ENCODE data around the gene MLLT11. TPM values are rescaled to one million over a fixed set of nuclear protein-coding genes. Genes with fewer than 3 reads are reported as not detected.

Gene MLLT11
- total RNA-seq, 1 experiment from 2014 or later = 5.0 TPM

GRCh38 chr1:151054971-151055547 lies 5.1 kb upstream of the MLLT11 start:
- no TSS peak for BruUV-seq (replicated peaks)
- TF ChIP-seq CTCF (IDR thresholded peaks at IDR 0.05) = no peak
- no peak for TF ChIP-seq TCF7L2 (IDR thresholded peaks at IDR 0.05; ENCODE audit: low read depth, low read length)
- no peak for TF ChIP-seq POLR2AphosphoS5 (IDR thresholded peaks at IDR 0.05; ENCODE audit: low read depth, low read length)
- TF ChIP-seq REST (IDR thresholded peaks at IDR 0.05; ENCODE audit: insufficient read depth in 1 of 2, low read depth in 2 of 2, low read length in 1 of 2) = no peak
- no peak for TF ChIP-seq SIN3A (IDR thresholded peaks at IDR 0.05; ENCODE audit: borderline replicate concordance, insufficient read depth, low read depth, low read length)
- no peak for ATAC-seq
- Histone ChIP-seq H3K27ac (ENCODE audit: low read length) (no peak overlapping the region; the same call in 1 of the 2 replicates), H3K36me3 (ENCODE audit: control insufficient read depth, insufficient read depth, low read length) (peaks cover 21% of the 10 kb centered on the region), H3K4me3 (ENCODE audit: low read depth in 2 of 2, low read length in 2 of 2) (no peak overlapping the region), H3K27me3 (ENCODE audit: control insufficient read depth, insufficient read depth, low read length) (no peaks in the 10 kb centered on the region), H3K4me1 (ENCODE audit: control insufficient read depth, insufficient read depth, low read length) (peaks cover 21% of the 10 kb centered on the region), H3K9me3 (ENCODE audit: control insufficient read depth, insufficient read depth, low read depth, low read length) (no peaks in the 10 kb centered on the region)
- no peak for DNase-seq (ENCODE audit: low read depth, low spot score)
- POLR2A ChIA-PET = no interaction called here
- in situ Hi-C loops (cut with HindIII; ENCODE audit: low pct_unique_long_range_greater_than_20kb, low sequenced_read_pairs) = no loop called here
- CTCF ChIA-PET = no interaction called here
- intact Hi-C loops (cut with micrococcal nuclease; ENCODE audit: unreplicated experiment) = no loop called here

GRCh38 chr1:151055581-151055980 lies 4.6 kb upstream of the MLLT11 start:
- no peak overlapping the region for H3K4me3 ChIP-seq (ENCODE audit: low read depth in 2 of 2, low read length in 2 of 2)
- DNase-seq (ENCODE audit: low read depth, low spot score) (no peak), ATAC-seq (no peak)
- H3K36me3 ChIP-seq (ENCODE audit: control insufficient read depth, insufficient read depth, low read length) = peaks cover 21% of the 10 kb centered on the region
- TF ChIP-seq REST (IDR thresholded peaks at IDR 0.05; ENCODE audit: insufficient read depth in 1 of 2, low read depth in 2 of 2, low read length in 1 of 2) = no peak
- TF ChIP-seq POLR2AphosphoS5 (IDR thresholded peaks at IDR 0.05; ENCODE audit: low read depth, low read length) = no peak
- TF ChIP-seq TCF7L2 (IDR thresholded peaks at IDR 0.05; ENCODE audit: low read depth, low read length) = no peak
- no peak for TF ChIP-seq CTCF (IDR thresholded peaks at IDR 0.05)
- TF ChIP-seq SIN3A (IDR thresholded peaks at IDR 0.05; ENCODE audit: borderline replicate concordance, insufficient read depth, low read depth, low read length) = no peak
- H3K9me3 ChIP-seq (ENCODE audit: control insufficient read depth, insufficient read depth, low read depth, low read length) = no peaks in the 10 kb centered on the region
- BruUV-seq (replicated peaks) = no TSS peak
- POLR2A ChIA-PET = no interaction called here
- H3K27me3 ChIP-seq (ENCODE audit: control insufficient read depth, insufficient read depth, low read length) = no peaks in the 10 kb centered on the region
- in situ Hi-C loops (cut with HindIII; ENCODE audit: low pct_unique_long_range_greater_than_20kb, low sequenced_read_pairs) = no loop called here
- H3K27ac ChIP-seq (ENCODE audit: low read length) = peak overlapping the region; percentile 45; the same call in 1 of the 2 replicates
- H3K4me1 ChIP-seq (ENCODE audit: control insufficient read depth, insufficient read depth, low read length) = peaks cover 21% of the 10 kb centered on the region
- CTCF ChIA-PET = no interaction called here
- intact Hi-C loops (cut with micrococcal nuclease; ENCODE audit: unreplicated experiment) = no loop called here
